Breast epithelium (tissue), 4 donors: ENCODE data around the gene NEU3. TPM values are rescaled to one million over a fixed set of nuclear protein-coding genes. Genes with fewer than 3 reads are reported as not detected.

ENCODE experiments used
- DNase-seq, 2 donors: peaks; one replicate each; pipeline ENCODE4 v3.0.0-alpha.2; 2019; ENCODE audit warnings: low spot score in 2 of 2
- H3K27ac ChIP-seq, 2 donors: fragments of 200-600 bp; sonication (generic) in 1 of 2; one replicate each; pipeline ENCODE4 v1.5.1; 2016 to 2019; ENCODE audit warnings: mild to moderate bottlenecking in 1 of 2
- H3K27me3 ChIP-seq, 2 donors: fragments of 200-600 bp; sonication (generic) in 1 of 2; one replicate each; pipeline versions ENCODE4 v1.5.1 to v1.6.0; 2017 to 2019; ENCODE audit warnings: control low read depth in 1 of 2, mild to moderate bottlenecking in 1 of 2
- H3K36me3 ChIP-seq: fragments of 200-600 bp; one replicate; pipeline ENCODE4 v1.5.1; 2019
- H3K4me1 ChIP-seq, 2 donors: fragments of 200-600 bp; sonication (generic); one replicate each; pipeline ENCODE4 v1.5.1; 2016 to 2019; ENCODE audit warnings: control low read depth in 1 of 2
- H3K4me3 ChIP-seq, 3 donors: fragments of 200-600 bp; sonication (generic); 1 replicate in 2 of 3; 2 replicates in 1 of 3; pipeline ENCODE4 v1.5.1; 2016 to 2019; ENCODE audit warnings: mild to moderate bottlenecking in 3 of 3, moderate library complexity in 2 of 3
- H3K9me3 ChIP-seq, 2 donors: fragments of 200-600 bp; sonication (generic) in 1 of 2; one replicate each; pipeline ENCODE4 v1.5.1; 2016 to 2019; ENCODE audit warnings: control low read depth in 1 of 2
- CTCF ChIP-seq, 3 donors: fragments of 450-650 bp; IDR thresholded peaks; one replicate each; pipeline ENCODE4 v1.5.1; 2016 to 2017; ENCODE audit warnings: antibody characterized with exemption in 3 of 3, mild to moderate bottlenecking in 3 of 3, moderate library complexity in 3 of 3
- POLR2A ChIP-seq: fragments of 450-650 bp; IDR thresholded peaks from one replicate; pipeline ENCODE4 v1.6.1; 2016; ENCODE audit warnings: antibody characterized with exemption, mild to moderate bottlenecking, moderate library complexity
- POLR2AphosphoS5 ChIP-seq, 3 donors: sonication (generic); formaldehyde crosslinking; IDR thresholded peaks; one replicate each; pipeline ENCODE4 v1.6.1; 2017; ENCODE audit warnings: antibody characterized with exemption in 3 of 3
- intact Hi-C: fragments of 100-400 bp; cut with DNase I; formaldehyde crosslinking; loops from one replicate; pipeline ENCODE4 v1.15.1; 2023; ENCODE audit warnings: low total_unique reads
- total RNA-seq, 3 donors: library from RNA; depleted of rRNA; stranded (reverse); fragments of >200 nt; gene quantifications; one replicate each; pipeline ENCODE4 v1.1.0, GENCODE V29; 2016

NEU3 gene
- total RNA-seq, 3 donors from 2014 or later, result 11.8 to 12.8 (median 12.4) TPM

GRCh38 chr11:75051043-75051442, 62.3 kb downstream of the NEU3 start:
- TF ChIP-seq CTCF (IDR thresholded peaks at IDR 0.05) (no peak), POLR2AphosphoS5 (IDR thresholded peaks at IDR 0.05) (no peak), POLR2A (no peak)
- no peak overlapping the region for H3K4me3 ChIP-seq
- no peak for DNase-seq
- peaks cover 0 to 15% of the 10 kb centered on the region in 2 donors for H3K9me3 ChIP-seq
- no peaks in the 10 kb centered on the region for H3K36me3 ChIP-seq
- H3K27ac ChIP-seq, result no peak overlapping the region
- intact Hi-C loops, result no loop called here
- H3K27me3 ChIP-seq, result no peaks in the 10 kb centered on the region
- H3K4me1 ChIP-seq, result no peaks in the 10 kb centered on the region

- Histone ChIP-seq H3K27ac (no peak overlapping the region), H3K4me1 (no peaks in the 10 kb centered on the region), H3K4me3 (no peak overlapping the region), H3K27me3 (no peaks in the 10 kb centered on the region), H3K36me3 (no peaks in the 10 kb centered on the region), H3K9me3 (peaks cover 0 to 15% of the 10 kb centered on the region in 2 donors)
- intact Hi-C loops, result no loop called here
- DNase-seq, result no peak
- TF ChIP-seq POLR2AphosphoS5 (IDR thresholded peaks at IDR 0.05) (no peak), POLR2A (no peak), CTCF (IDR thresholded peaks at IDR 0.05) (no peak)
Measured at GRCh38 chr11:75052457-75052856, 63.7 kb downstream of the NEU3 start.

- intact Hi-C loops, result no loop called here
- DNase-seq, result no peak
- Histone ChIP-seq H3K36me3 (no peaks in the 10 kb centered on the region), H3K9me3 (peaks cover 0 to 15% of the 10 kb centered on the region in 2 donors), H3K27ac (no peak overlapping the region), H3K4me3 (no peak overlapping the region), H3K27me3 (no peaks in the 10 kb centered on the region), H3K4me1 (no peaks in the 10 kb centered on the region)
- no peak for TF ChIP-seq POLR2AphosphoS5 (IDR thresholded peaks at IDR 0.05)
- no peak for TF ChIP-seq POLR2A
- TF ChIP-seq CTCF (IDR thresholded peaks at IDR 0.05), result no peak
Measured at GRCh38 chr11:75055511-75055910, 66.8 kb downstream of the NEU3 start.

- Histone ChIP-seq H3K4me1 (no peaks in the 10 kb centered on the region), H3K36me3 (no peaks in the 10 kb centered on the region), H3K27ac (no peak overlapping the region), H3K9me3 (peaks cover 0 to 15% of the 10 kb centered on the region in 2 donors), H3K4me3 (no peak overlapping the region), H3K27me3 (no peaks in the 10 kb centered on the region)
- intact Hi-C loops, result no loop called here
- no peak for TF ChIP-seq POLR2AphosphoS5 (IDR thresholded peaks at IDR 0.05)
- no peak for TF ChIP-seq POLR2A
- no peak for TF ChIP-seq CTCF (IDR thresholded peaks at IDR 0.05)
- DNase-seq, result no peak
Measured at GRCh38 chr11:75056814-75057213, 68.1 kb downstream of the NEU3 start.

- H3K36me3 ChIP-seq, result no peaks in the 10 kb centered on the region
- intact Hi-C loops, result no loop called here
- no peak overlapping the region for H3K4me3 ChIP-seq
- H3K9me3 ChIP-seq, result no peaks in the 10 kb centered on the region
- TF ChIP-seq CTCF (IDR thresholded peaks at IDR 0.05) (no peak), POLR2AphosphoS5 (IDR thresholded peaks at IDR 0.05) (no peak), POLR2A (no peak)
- no peaks in the 10 kb centered on the region for H3K4me1 ChIP-seq
- H3K27me3 ChIP-seq, result no peaks in the 10 kb centered on the region
- H3K27ac ChIP-seq, result no peak overlapping the region
- no peak for DNase-seq
Measured at GRCh38 chr11:75059299-75059698, 70.6 kb downstream of the NEU3 start.
